ENCODE measurements around the gene SOWAHB.

Gene SOWAHB

GRCh38 chr4:76850010-76850441 lies 47.9 kb downstream of the SOWAHB start:
- DNase-seq = no peak
